Activated T-cell treated with anti-CD3 and anti-CD28 coated beads for 24 hours (primary cell): ENCODE measurements around the gene CYB5RL.
A peak's percentile ranks its signal among the peaks of the same experiment; 100 is the strongest.
"Not testable (repeated sequence)": the region's sequence is repeated elsewhere in the genome, so short reads cannot be mapped to it uniquely, and the experiment has no call there.

Experiments used
- DNase-seq: peaks from one replicate; pipeline ENCODE4 v3.0.0-alpha.2; 2020; ENCODE audit warnings: low read depth

The CYB5RL gene

GRCh38 chr1:54199765-54200518, at the start of gene CYB5RL, which contains the start of gene MRPL37:
TSS of gene CYB5RL (minus strand) at chr1:54200030. CDS start at chr1:54195616, 4,414 bp downstream.
TSS of gene MRPL37 (plus strand) at chr1:54200167. CDS start at chr1:54200244, 77 bp downstream.
- DNase-seq, result peak; percentile 88

- DNase-seq, result no peak
Measured at GRCh38 chr1:54248966-54249365, 49.1 kb upstream of the CYB5RL start.

GRCh38 chr1:54247863-54248515, 48.2 kb upstream of the CYB5RL start:
- no peak for DNase-seq

- DNase-seq, result no peak
Measured at GRCh38 chr1:54246116-54246721, 46.4 kb upstream of the CYB5RL start.

GRCh38 chr1:54245501-54245900, 45.7 kb upstream of the CYB5RL start:
- no peak for DNase-seq

GRCh38 chr1:54244655-54245054, 44.8 kb upstream of the CYB5RL start:
- DNase-seq, result no peak

- DNase-seq, result no peak
Measured at GRCh38 chr1:54243022-54243421, 43.2 kb upstream of the CYB5RL start.

GRCh38 chr1:54241364-54241763, 41.5 kb upstream of the CYB5RL start:
- no peak for DNase-seq

GRCh38 chr1:54240741-54241335, 41.0 kb upstream of the CYB5RL start:
- no peak for DNase-seq

GRCh38 chr1:54239631-54240031, 39.8 kb upstream of the CYB5RL start:
- DNase-seq, result no peak

GRCh38 chr1:54239035-54239383, 39.2 kb upstream of the CYB5RL start:
- DNase-seq, result no peak

- DNase-seq, result no peak
Measured at GRCh38 chr1:54238353-54239034, 38.7 kb upstream of the CYB5RL start.

GRCh38 chr1:54237586-54237985, 37.8 kb upstream of the CYB5RL start:
- no peak for DNase-seq

GRCh38 chr1:54234284-54234683, 34.5 kb upstream of the CYB5RL start:
- DNase-seq, result no peak

GRCh38 chr1:54233196-54233595, 33.4 kb upstream of the CYB5RL start:
- not testable (repeated sequence) for DNase-seq

- DNase-seq, result peak; percentile 11
Measured at GRCh38 chr1:54230507-54231339, 30.9 kb upstream of the CYB5RL start.

- peak; percentile 11 for DNase-seq
Measured at GRCh38 chr1:54229281-54229891, 29.6 kb upstream of the CYB5RL start.

GRCh38 chr1:54228638-54229079, 28.8 kb upstream of the CYB5RL start:
- no peak for DNase-seq

- no peak for DNase-seq
Measured at GRCh38 chr1:54227891-54228310, 28.1 kb upstream of the CYB5RL start.

- no peak for DNase-seq
Measured at GRCh38 chr1:54227091-54227602, 27.3 kb upstream of the CYB5RL start.
